ENCODE data around the gene PDCD1.
"Not testable (repeated sequence)": the region's sequence is repeated elsewhere in the genome, so short reads cannot be mapped to it uniquely, and the experiment has no call there.

Gene PDCD1

DNA sequence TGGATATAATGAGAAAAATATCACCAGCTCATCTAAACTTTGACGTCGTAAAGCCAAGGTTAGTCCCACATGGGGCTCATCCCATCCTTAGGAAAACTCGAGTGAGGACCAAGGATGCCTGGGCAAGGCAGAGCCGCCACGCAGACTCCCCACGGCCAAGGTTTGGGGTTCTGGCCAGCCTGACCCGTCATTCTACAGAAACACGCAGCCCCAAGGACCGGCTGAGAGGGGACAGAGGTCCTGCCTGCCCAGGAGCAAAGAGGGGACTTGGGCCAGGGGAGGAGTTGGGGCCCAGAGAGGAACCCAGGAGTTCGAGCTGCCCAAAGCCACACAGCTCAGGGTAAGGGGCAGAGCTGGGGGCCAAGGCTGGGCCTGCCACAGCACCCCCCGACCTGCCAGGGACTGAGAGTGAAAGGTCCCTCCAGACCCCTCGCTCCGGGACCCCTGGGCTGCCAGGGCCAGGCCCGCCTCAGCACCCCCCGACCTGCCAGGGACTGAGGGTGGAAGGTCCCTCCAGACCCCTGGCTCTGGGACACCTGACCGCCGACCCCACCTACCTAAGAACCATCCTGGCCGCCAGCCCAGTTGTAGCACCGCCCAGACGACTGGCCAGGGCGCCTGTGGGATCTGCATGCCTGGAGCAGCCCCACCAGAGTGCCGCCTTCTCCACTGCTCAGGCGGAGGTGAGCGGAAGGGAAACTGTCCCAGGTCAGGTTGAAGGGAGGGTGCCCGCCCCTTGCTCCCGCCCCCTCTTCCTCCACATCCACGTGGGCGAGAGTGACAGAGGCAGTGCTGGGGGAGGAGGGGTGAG is at the start of gene PDCD1:
PDCD1 (minus strand) TSS at position 689 of the 811 bp plus-strand sequence; CDS start at position 633, 56 bp downstream.
- peak; percentile 64 to 65 for DNase-seq (ENCODE audit: low read depth in 2 of 2)

GRCh38 chr2:241907831-241908230 is 49.1 kb upstream of the PDCD1 start:
- not testable (repeated sequence) for DNase-seq (ENCODE audit: low read depth in 2 of 2)

GRCh38 chr2:241906826-241907570 is 48.3 kb upstream of the PDCD1 start:
- no peak for DNase-seq (ENCODE audit: low read depth in 2 of 2)

DNA sequence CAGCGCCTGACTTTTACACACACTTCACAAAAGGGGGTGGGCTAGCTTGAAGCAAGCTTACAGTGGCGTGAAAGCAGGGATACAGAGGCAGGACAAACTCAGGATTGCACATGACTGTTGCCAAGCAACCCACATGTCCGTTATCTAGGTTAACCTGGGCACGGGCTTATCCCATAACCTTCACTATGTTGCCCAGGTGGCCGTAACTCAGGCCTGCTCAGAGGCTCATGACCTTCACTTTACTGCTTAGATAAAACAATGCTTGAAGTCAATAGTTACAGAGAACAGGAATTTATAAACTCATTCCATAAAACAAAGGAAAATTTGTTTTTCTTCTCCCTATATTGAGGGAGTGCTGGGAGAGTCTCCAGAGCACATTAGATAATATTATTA is 47.7 kb upstream of the PDCD1 start:
- not testable (repeated sequence) for DNase-seq (ENCODE audit: low read depth in 2 of 2)

DNA sequence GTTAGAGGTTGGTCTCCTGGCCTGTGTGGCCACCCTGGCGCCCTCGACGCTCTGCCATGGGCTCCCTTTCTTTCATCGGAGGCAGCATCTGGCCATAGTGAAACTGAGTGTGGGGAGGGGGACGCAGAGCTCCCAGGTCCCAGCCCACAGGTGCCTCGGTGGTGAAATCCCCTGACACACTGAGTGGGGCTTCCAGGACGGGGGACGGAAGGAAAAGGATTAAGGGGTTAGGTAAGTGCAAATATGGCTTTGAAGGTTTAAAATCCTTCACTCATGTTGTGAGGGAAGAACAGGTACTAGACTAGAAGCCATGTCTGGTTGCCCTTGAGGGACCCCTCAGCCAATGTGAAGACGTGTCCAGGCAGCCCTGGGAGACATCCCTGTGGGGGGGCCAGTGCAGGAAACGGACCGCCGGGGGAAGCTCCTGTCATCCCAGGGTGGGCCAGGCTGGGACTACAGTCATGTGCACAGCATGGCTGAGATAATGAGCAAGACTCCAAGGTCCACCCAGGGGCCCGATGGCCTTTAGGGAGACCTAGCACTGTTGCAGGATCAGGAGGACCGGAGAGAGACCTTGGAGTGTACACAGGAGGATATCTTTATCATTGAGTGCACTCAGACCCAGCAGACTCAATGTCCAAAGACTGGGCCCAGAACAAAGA is 47.2 kb upstream of the PDCD1 start:
- DNase-seq (ENCODE audit: low read depth in 2 of 2), result no peak

DNA sequence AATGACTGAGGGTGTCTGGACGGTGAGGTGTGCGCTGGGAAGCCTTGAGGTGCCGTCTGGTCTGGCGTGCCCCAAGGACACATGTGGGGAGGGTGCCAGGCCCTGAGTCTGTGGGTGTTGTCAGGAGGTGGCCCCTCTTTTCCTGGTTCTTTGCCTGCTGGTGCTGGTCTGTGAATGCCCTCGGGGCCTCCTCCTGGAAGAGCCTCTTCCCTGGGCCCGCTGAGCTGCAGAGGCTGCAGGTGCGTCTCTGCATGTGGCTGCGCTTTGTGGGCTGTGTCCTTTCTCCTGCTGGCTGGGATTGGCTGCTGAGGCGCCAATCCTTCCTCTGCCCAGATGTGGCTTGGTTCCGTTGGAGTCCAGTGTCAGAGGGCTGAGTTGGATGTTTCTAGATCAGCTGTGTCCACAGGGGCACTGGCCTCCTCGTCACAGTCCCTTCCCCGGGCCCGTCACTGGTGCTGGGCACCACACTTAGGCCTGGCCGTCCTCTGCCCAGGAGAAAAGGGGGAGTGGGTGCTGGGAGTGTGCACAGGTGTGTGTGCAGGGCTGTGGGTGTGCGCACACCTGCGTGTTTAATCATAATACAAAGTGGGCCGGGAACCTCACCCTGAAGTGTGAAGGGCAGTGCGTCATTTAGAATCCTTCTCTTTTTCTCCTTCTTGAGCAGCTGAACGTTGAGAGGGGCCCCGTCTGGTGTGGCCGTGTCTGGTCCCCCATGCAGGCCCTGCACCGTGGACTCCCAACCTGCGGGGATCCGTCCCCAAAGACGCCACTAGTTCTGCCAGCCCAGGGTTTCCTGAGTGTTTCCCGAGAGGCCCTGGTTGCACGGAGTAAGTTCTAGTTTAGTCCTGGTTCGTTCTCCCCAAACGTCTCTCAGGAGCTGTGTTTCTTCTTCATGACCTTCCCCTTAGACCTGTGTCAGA is 46.4 kb upstream of the PDCD1 start:
- DNase-seq (ENCODE audit: low read depth in 2 of 2), result no peak

- no peak for DNase-seq (ENCODE audit: low read depth in 2 of 2)
These were observed 45.5 kb upstream of the PDCD1 start for GRCh38 chr2:241904011-241904718.

DNA sequence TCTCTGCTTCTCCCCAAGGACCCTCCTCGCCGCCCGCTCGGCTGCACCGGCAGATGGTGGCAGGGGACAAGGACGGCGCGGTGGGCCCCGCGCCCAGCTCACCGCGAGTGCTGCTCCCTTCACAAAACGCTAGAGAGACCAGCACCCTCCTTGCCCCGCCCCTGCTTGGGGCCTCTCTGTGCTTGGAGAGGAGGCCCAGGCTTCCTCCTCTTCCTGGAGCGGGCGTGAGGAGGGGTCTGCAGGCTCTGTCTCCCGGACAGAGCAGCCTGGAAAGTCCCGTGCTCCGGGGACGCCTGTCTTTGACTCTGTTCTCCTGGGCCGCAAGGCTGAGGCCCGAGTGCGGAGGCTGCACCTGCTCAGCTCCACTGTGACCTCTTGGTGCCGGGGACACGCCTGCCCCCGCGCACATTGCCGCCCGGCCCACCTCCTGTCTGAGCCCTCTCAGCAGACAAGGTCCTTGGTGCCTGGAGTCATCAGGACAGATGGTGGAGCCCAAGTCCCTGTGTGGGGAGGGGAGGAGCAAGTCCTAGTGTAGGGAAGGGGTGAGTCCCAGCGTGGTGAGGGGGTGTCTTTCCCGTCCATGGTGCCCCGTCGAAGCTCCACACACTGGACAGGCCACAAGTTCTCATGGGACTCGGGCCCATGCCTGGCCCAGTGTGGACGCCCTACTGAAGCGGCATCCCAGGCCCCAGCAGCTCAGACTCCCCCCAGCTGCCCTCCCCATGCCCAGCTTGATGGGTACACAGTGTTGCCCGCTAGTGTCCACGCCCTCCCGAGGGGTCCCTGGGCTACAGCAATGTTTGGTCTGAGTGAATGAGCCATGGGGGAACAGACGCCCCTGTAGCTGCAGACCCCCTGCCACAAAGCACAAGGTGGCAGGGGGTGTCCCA is 44.7 kb upstream of the PDCD1 start:
- DNase-seq (ENCODE audit: low read depth in 2 of 2), result no peak

DNA sequence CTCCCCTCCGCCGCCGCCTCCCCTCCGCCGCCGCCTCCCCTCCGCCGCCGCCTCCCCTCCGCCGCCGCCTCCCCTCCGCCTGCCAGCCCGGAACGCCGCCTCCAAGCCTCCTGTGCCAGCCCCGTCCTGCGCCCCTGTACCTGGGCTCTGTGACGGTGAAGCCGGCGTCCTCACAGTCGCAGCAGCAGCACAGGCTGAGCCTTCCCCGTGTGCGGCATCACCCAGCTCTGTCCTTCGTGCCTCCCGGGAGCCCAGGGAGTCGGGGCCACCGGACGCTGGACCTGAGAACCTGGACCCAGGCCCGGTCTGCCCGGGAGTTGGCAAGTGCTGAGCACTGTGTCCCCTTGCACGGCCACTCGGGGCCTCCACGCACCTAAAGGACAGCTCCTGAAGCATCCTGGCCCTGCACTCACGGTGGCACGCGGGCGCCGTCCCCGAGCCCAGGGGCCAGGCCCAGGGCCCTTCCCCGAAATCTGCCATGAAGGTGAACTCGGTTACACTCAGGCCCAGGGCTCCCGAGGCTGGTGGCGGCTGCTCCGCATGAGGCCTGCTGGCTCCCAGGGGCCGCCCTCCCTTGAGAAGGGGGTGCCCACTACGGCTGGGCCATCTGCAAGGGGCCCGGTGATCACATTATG is 43.8 kb upstream of the PDCD1 start:
- no peak for DNase-seq (ENCODE audit: low read depth in 2 of 2)

DNA sequence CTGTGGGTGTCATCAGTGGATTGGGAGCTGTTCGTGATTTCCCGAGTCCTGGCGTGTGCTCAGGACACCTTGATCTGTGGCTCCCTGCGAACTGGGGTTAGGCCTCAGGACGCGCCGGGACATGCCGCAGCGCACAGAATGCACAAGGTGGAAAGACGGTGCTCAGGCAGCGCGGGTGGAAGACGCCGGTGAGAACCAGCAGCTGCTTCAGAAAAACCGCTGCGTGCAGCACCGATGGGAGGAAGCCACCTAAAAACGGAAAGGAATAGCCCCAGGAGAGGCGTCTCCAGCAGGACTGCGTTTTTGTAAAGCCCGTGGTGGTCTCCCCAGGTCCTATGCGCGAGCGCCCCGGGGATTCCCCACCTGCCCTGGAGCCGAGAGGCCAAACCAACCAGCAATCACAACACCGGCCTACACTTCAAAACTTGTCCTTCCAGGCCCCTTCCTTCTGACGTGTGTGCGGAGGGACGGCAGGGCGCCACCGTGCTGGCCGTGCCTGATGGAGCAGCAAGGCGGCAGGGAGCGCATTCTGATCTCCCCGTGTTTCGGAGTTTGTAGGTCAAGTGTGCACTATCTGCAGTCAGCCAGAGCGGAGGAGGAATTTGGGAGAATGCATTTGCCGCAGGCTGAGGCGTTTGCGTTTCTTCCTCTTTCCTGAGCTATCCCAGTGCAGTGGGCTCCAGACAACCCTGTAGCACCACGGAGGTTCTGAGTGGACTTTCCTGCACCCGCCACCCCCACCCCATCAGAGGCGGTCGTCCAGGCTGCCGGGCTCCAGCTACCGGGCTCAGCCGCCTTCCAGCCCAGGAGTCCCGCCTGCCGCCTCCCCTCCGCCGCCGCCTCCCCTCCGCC is 43.0 kb upstream of the PDCD1 start:
- no peak for DNase-seq (ENCODE audit: low read depth in 2 of 2)

- no peak for DNase-seq (ENCODE audit: low read depth in 2 of 2)
These were observed 42.3 kb upstream of the PDCD1 start for GRCh38 chr2:241901018-241901380.

GRCh38 chr2:241900251-241901017 is 41.7 kb upstream of the PDCD1 start:
- DNase-seq (ENCODE audit: low read depth in 2 of 2), result no peak

DNA sequence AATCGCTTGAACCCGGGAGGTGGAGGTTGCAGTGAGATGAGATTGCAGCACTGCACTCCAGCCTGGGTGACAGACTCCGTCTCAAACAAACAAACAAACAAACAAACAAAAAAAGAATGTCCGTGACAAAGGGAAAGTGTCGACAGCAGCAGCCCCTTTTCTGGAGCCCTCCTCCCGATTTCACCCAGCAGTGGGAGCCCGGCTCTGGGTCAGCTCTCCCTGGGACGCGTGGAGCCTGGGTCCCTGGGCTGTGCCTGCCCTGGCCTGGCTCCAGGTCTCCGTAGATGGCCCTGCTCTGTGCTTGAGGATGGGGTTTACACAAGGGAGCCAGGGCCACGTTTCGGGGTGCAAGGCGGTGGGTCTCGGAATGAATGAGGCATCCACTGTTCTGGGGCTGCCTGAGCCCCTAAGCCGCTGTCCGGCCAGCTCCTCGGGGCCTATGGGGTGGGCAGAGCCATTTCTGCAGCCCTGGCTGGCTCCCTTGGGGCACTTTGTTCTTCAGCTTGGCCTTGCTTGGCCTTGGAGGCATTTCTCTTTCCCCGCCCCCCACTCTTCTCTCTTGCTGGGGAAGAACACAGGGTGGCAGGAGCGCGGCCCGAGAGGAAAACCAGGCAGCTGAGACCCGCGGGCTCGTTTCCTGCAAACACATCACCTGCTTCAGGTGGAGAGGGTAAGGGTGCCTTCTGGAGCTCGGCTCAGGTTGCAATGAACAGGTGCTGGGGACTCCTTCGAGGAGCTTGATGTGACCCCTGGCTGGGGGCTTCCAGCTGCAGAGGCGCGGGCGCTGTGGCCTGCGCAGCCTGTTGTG is 40.0 kb upstream of the PDCD1 start:
- DNase-seq (ENCODE audit: low read depth in 2 of 2), result no peak

GRCh38 chr2:241897231-241897916 is 38.7 kb upstream of the PDCD1 start:
- no peak for DNase-seq (ENCODE audit: low read depth in 2 of 2)

DNA sequence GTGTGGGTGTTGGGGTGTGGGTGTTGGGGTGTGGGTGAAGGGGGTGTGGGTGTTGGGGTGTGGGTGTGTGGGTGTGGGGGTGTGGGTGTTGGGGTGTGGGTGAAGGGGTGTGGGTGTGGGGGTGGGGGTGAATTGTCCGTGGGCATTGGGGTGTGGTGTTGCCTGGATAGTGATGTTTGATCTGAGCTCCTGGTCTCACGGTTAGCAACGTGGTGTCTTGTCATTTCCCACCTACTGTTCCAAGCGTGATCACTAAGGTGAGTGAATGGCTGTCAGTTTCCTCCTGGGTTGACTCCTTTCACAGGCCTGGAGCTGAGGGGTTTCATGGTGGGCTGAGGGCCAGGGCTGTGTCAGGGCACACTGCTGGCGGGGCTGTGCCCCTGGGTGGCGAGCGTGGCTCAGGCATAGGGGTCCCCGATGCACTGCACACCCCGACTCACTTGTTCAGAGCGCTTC is 38.1 kb upstream of the PDCD1 start:
- no peak for DNase-seq (ENCODE audit: low read depth in 2 of 2)

All from activated CD8-positive, alpha-beta memory T cell treated with anti-CD3 and anti-CD28 coated beads for 4 hours (primary cell).